H1 (cell line): Measurements from ENCODE around the gene CRHR2. TPM values are rescaled to one million over a fixed set of nuclear protein-coding genes. Genes with fewer than 3 reads are reported as not detected.

Experiments
- ASH2L ChIP-seq: fragments of 200-600, 300-600 bp; sonication (generic); IDR thresholded peaks from one replicate; pipeline ENCODE4 v1.7.1; 2017; ENCODE audit warnings: low read length
- BCL11A ChIP-seq, 2 experiments: IDR thresholded peaks; one replicate each; pipeline ENCODE4 v1.6.1; 2011; ENCODE audit warnings: low read depth in 2 of 2, low read length in 2 of 2, mild to moderate bottlenecking in 2 of 2
- CHD7 ChIP-seq: fragments of 300-600 bp; sonication (generic); IDR thresholded peaks from 2 replicates; pipeline ENCODE4 v1.7.1; 2012; ENCODE audit warnings: low read length, moderate library complexity, mild to moderate bottlenecking, inconsistent platforms; ENCODE audit not compliant: insufficient replicate concordance
- HDAC2 ChIP-seq, 2 experiments: fragments of 300-600 bp in 1 of 2; sonication (generic) in 1 of 2; IDR thresholded peaks; 2 replicates each; pipeline ENCODE4 v1.6.1; 2011 to 2012; ENCODE audit warnings: low read depth in 2 of 2, low read length in 2 of 2, mild to moderate bottlenecking in 2 of 2, moderate library complexity in 2 of 2, borderline replicate concordance in 1 of 2, inconsistent platforms in 1 of 2
- KDM4A ChIP-seq: IDR thresholded peaks from one replicate; pipeline ENCODE4 v1.7.1; 2012; ENCODE audit warnings: low read depth, mild to moderate bottlenecking, moderate library complexity, low read length, inconsistent platforms; ENCODE audit not compliant: severe bottlenecking
- NRF1 ChIP-seq: IDR thresholded peaks from 2 replicates; pipeline ENCODE4 v1.6.1; 2011; ENCODE audit warnings: mild to moderate bottlenecking, low read depth, low read length, improper control_type of control experiment
- RBBP5 ChIP-seq: IDR thresholded peaks from 2 replicates; pipeline ENCODE4 v1.7.1; 2012; ENCODE audit warnings: low read depth, mild to moderate bottlenecking, inconsistent platforms, low read length, moderate library complexity, borderline replicate concordance
- SP4 ChIP-seq: IDR thresholded peaks from 2 replicates; pipeline ENCODE4 v1.6.1; 2012; ENCODE audit warnings: low read length, inconsistent platforms
- SUZ12 ChIP-seq: fragments of 200-600 bp; sonication (generic); IDR thresholded peaks from 2 replicates; pipeline ENCODE4 v1.6.1; 2012; ENCODE audit warnings: mild to moderate bottlenecking, inconsistent platforms, low read length, moderate library complexity, mixed read lengths
- USF2 ChIP-seq: IDR thresholded peaks from 2 replicates; pipeline ENCODE4 v1.6.1; 2011; ENCODE audit warnings: low read length, improper control_type of control experiment
- polyA plus RNA-seq, 7 experiments: library from polyadenylated mRNA; depleted of rRNA in 3 of 7; stranded (reverse) in 5 of 7; unstranded in 2 of 7; fragments of >200 nt in 5 of 7; fragments of 200-250 nt in 2 of 7; gene quantifications; 1 replicate in 5 of 7; 2 replicates in 1 of 7; 4 replicates in 1 of 7; pipeline versions ENCODE4 v1.2.1 to v1.2.3, GENCODE V29; 2011 to 2013; ENCODE audit warnings: missing spikeins in 2 of 7, mixed read lengths in 2 of 7
- total RNA-seq: library from RNA; stranded (reverse); fragmentation: NEBNext Ultra II Directional; extraction: Animal tissue kit (Norgen Biotek cat#: 25700); gene quantifications from 2 replicates; pipeline ENCODE4 v1.2.1, GENCODE V29; 2021

Gene CRHR2
- total and polyA plus RNA-seq, 2 of the 8 experiments (the other 6 are each of a cell fraction or from before 2014, with no cell fraction given) = 0.37 to 1.3 TPM

GRCh38 chr7:30728591-30729100 lies 46.4 kb upstream of the CRHR2 start (continued):
- TF ChIP-seq CHD7 (no peak), ASH2L (no peak), SUZ12 (no peak), RBBP5 (no peak), HDAC2 (IDR thresholded peaks at IDR 0.05; ENCODE audit: borderline replicate concordance in 1 of 2, low read depth in 2 of 2, low read length in 2 of 2) (no peak), KDM4A (no peak), NRF1 (no peak), SP4 (no peak), BCL11A (IDR thresholded peaks at IDR 0.05; ENCODE audit: low read depth in 2 of 2, low read length in 2 of 2) (no peak), USF2 (no peak)
